ENCODE measurements around the gene IKZF4.

IKZF4 gene

DNA sequence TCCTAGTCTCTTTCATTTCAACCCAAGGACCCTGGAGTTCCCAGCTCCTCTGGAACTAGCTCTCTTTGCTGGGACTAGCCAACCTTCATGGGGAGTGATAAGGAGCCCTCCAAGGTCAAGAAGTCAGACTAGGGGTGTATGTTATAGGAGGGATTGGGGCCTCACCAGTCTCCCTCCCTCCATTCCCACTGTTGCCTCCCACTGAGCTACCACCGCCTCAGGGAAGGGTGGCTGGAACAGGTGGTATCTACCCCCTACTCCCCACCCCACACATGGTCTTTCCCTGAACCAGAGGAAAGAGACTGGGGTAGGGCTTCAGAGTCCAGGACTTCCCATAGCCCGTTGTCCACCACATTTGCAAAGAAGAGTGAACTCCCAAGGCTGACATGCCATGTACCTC is 61.5 kb downstream of the IKZF4 start:
- peaks cover 31% of the 10 kb centered on the region for H3K27me3 Mint-ChIP-seq (ENCODE audit: low read depth, poor library complexity)
- H3K9me3 Mint-ChIP-seq, result no peaks in the 10 kb centered on the region
- H3K4me1 Mint-ChIP-seq, result peaks cover 38% of the 10 kb centered on the region
- no peaks in the 10 kb centered on the region for H3K36me3 Mint-ChIP-seq (ENCODE audit: low read depth)
- H3K4me3 Mint-ChIP-seq, result no peak overlapping the region
- TF ChIP-seq, protein P1, sequence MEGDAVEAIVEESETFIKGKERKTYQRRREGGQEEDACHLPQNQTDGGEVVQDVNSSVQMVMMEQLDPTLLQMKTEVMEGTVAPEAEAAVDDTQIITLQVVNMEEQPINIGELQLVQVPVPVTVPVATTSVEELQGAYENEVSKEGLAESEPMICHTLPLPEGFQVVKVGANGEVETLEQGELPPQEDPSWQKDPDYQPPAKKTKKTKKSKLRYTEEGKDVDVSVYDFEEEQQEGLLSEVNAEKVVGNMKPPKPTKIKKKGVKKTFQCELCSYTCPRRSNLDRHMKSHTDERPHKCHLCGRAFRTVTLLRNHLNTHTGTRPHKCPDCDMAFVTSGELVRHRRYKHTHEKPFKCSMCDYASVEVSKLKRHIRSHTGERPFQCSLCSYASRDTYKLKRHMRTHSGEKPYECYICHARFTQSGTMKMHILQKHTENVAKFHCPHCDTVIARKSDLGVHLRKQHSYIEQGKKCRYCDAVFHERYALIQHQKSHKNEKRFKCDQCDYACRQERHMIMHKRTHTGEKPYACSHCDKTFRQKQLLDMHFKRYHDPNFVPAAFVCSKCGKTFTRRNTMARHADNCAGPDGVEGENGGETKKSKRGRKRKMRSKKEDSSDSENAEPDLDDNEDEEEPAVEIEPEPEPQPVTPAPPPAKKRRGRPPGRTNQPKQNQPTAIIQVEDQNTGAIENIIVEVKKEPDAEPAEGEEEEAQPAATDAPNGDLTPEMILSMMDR (IDR thresholded peaks at IDR 0.05), result no peak
- DNase-seq, result no peak
- H3K27ac Mint-ChIP-seq, result no peak overlapping the region

DNA sequence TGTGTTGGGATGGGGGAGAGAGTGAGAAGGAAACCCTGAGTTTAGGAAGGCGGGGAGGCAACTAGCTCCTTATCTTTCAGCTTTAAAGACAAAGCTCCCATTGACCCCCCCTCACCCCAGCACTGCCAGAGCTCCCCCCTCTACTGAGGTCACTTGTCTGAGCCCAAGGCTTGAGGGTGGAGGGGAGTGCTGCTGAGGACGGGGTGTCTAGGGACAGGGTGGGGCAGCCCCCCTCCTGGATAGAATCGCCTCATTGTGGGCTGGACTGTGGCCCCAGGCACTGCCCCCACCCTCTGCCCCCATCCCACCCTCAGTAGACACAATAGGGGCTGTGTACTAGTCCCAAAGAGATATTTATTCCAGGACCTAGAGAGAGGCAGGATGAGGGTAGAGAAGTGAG is 62.1 kb downstream of the IKZF4 start:
- no peaks in the 10 kb centered on the region for H3K36me3 Mint-ChIP-seq (ENCODE audit: low read depth)
- DNase-seq, result no peak
- no peak overlapping the region for H3K4me3 Mint-ChIP-seq

DNA sequence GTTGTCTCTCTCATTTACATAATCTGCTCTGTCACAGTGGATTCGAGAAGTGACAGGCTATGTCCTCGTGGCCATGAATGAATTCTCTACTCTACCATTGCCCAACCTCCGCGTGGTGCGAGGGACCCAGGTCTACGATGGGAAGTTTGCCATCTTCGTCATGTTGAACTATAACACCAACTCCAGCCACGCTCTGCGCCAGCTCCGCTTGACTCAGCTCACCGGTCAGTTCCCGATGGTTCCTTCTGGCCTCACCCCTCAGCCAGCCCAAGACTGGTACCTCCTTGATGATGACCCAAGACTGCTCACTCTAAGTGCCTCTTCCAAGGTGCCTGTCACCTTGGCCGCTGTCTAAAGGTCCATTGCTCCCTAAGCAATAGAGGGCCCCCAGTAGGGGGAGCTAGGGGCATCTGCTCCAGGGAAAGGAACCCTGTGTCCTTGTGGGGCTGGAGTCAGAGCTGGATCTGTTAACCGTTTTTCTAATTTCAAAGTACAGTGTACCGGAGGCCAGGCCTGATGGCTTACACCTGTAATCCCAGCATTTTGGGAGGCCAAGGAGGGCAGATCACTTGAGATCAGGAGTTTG is 64.2 kb downstream of the IKZF4 start:
- Mint-ChIP-seq H3K27ac (no peak overlapping the region), H3K4me1 (peaks cover 25% of the 10 kb centered on the region), H3K27me3 (ENCODE audit: low read depth, poor library complexity) (peaks cover 25% of the 10 kb centered on the region), H3K4me3 (no peak overlapping the region), H3K36me3 (ENCODE audit: low read depth) (no peaks in the 10 kb centered on the region), H3K9me3 (no peaks in the 10 kb centered on the region)
- TF ChIP-seq, protein P1 (IDR thresholded peaks at IDR 0.05), result no peak
- DNase-seq, result peak; percentile 24

More for the DNA sequence above, 62.1 kb downstream of the IKZF4 start:
- Mint-ChIP-seq H3K9me3 (no peaks in the 10 kb centered on the region), H3K4me1 (peaks cover 38% of the 10 kb centered on the region), H3K27me3 (ENCODE audit: low read depth, poor library complexity) (peaks cover 31% of the 10 kb centered on the region), H3K27ac (no peak overlapping the region)
- TF ChIP-seq, protein P1 (IDR thresholded peaks at IDR 0.05), result no peak

DNA sequence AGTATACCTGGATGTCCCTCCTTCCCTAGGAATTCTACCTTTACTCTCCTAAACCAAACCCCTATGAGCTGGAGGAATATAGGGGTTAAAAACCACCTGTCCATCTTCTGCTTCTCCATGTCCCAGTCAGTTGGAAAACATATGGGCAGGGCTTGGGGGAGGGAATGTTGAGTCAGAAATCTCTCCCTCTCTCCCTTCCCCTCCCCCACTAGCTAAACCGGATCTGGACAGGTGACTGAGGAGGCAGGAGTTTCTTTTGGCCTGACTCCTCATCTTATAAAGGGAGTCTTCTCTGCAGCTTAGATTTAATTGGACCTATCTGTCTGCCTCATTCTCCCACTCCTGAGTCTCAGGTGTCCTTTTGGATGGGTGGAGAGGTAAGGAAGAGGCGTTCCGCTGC is 65.3 kb downstream of the IKZF4 start:
- peaks cover 19% of the 10 kb centered on the region for H3K4me1 Mint-ChIP-seq
- peaks cover 14% of the 10 kb centered on the region for H3K27me3 Mint-ChIP-seq (ENCODE audit: low read depth, poor library complexity)
- no peak overlapping the region for H3K27ac Mint-ChIP-seq
- TF ChIP-seq, protein P1 (IDR thresholded peaks at IDR 0.05), result no peak
- no peaks in the 10 kb centered on the region for H3K36me3 Mint-ChIP-seq (ENCODE audit: low read depth)
- DNase-seq, result no peak
- H3K9me3 Mint-ChIP-seq, result no peaks in the 10 kb centered on the region
- H3K4me3 Mint-ChIP-seq, result no peak overlapping the region

DNA sequence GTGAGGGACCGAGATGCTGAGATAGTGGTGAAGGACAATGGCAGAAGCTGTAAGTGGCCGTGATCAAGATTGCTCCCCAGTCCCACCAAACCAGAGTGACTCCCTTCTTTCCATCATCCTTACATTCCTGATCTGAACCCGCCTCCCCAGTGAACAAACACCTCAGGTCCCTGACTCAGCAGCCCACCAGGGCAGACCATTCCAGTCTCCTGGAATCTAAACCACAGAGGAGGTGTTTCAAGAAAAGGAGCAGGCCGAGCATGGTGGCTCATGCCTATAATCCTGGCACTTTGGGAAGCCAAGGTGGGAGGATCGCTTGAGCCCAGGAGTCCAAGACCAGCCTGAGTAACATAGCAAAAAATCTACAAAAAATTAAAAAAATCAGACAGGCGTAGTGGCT is 65.8 kb downstream of the IKZF4 start:
- Mint-ChIP-seq H3K36me3 (ENCODE audit: low read depth) (no peaks in the 10 kb centered on the region), H3K27ac (no peak overlapping the region), H3K9me3 (no peaks in the 10 kb centered on the region), H3K27me3 (ENCODE audit: low read depth, poor library complexity) (peaks cover 10% of the 10 kb centered on the region), H3K4me1 (peaks cover 16% of the 10 kb centered on the region), H3K4me3 (no peak overlapping the region)
- DNase-seq, result no peak
- TF ChIP-seq, protein P1 (IDR thresholded peaks at IDR 0.05), result no peak

DNA sequence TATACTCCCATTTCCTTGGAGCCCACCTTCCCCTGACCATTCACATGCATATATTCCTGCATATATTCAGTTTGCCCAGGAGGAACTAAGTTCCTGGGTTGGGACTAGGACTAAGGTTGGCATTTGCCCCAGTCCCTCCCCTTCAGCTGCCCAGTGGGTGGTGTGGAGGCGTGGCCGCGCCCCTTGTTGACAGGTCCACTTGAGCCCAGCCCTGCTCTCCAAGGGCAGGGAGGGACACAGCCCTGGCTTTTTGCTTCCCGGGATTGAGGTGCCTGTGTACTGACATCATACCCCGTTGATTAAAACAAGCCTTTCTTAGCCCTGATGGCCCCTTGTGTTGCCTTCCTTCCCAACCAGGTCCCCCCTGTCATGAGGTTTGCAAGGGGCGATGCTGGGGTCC is 66.4 kb downstream of the IKZF4 start:
- TF ChIP-seq, protein P1 (IDR thresholded peaks at IDR 0.05), result no peak
- no peaks in the 10 kb centered on the region for H3K9me3 Mint-ChIP-seq
- H3K36me3 Mint-ChIP-seq (ENCODE audit: low read depth), result no peaks in the 10 kb centered on the region
- H3K4me1 Mint-ChIP-seq, result peaks cover 12% of the 10 kb centered on the region
- no peak overlapping the region for H3K27ac Mint-ChIP-seq
- peaks cover 10% of the 10 kb centered on the region for H3K27me3 Mint-ChIP-seq (ENCODE audit: low read depth, poor library complexity)
- no peak for DNase-seq
- H3K4me3 Mint-ChIP-seq, result no peak overlapping the region
